Loucy (cell line): ENCODE data around the gene WDR33.

Experiments
- H2AFZ ChIP-seq: fragments of 200-600 bp; sonication (generic); 2 replicates; pipeline ENCODE4 v1.6.0; 2016; ENCODE audit warnings: antibody characterized with exemption, mild to moderate bottlenecking, low read length, moderate library complexity
- H3F3A ChIP-seq: fragments of 200-600 bp; 2 replicates; pipeline ENCODE4 v1.6.0; 2016; ENCODE audit warnings: antibody characterized with exemption, low read depth, mild to moderate bottlenecking
- H3K27me3 ChIP-seq: fragments of 200-600 bp; sonication (generic); 2 replicates; pipeline ENCODE4 v1.6.1; 2014; ENCODE audit warnings: low read length, mild to moderate bottlenecking; ENCODE audit not compliant: insufficient read depth, poor library complexity, severe bottlenecking
- H3K36me3 ChIP-seq: fragments of 200-600 bp; sonication (generic); 2 replicates; pipeline ENCODE4 v1.6.1; 2016; ENCODE audit warnings: low read length; ENCODE audit not compliant: insufficient read depth
- H3K4me1 ChIP-seq: fragments of 200-600 bp; sonication (generic); 2 replicates; pipeline ENCODE4 v1.5.1; 2014; ENCODE audit warnings: low read length, mild to moderate bottlenecking; ENCODE audit not compliant: insufficient read depth, poor library complexity, severe bottlenecking
- H3K4me2 ChIP-seq: fragments of 200-600 bp; sonication (generic); 2 replicates; pipeline ENCODE4 v1.6.0; 2014; ENCODE audit warnings: antibody characterized with exemption, low read length, low read depth, mild to moderate bottlenecking; ENCODE audit not compliant: poor library complexity, severe bottlenecking
- H3K4me3 ChIP-seq: fragments of 200-600 bp; sonication (generic); 2 replicates; pipeline ENCODE4 v1.5.1; 2014; ENCODE audit warnings: low read length, mild to moderate bottlenecking, mixed read lengths; ENCODE audit not compliant: poor library complexity, severe bottlenecking
- H3K79me2 ChIP-seq: fragments of 200-600 bp; sonication (generic); 2 replicates; pipeline ENCODE4 v1.6.1; 2014; ENCODE audit warnings: low read length; ENCODE audit not compliant: insufficient read depth
- H3K9ac ChIP-seq: fragments of 200-600 bp; sonication (generic); 2 replicates; pipeline ENCODE4 v1.6.0; 2014; ENCODE audit warnings: mild to moderate bottlenecking, low read depth, low read length, moderate library complexity; ENCODE audit not compliant: poor library complexity, severe bottlenecking
- H3K9me2 ChIP-seq: fragments of 200-600 bp; sonication (generic); replicated peaks from 2 replicates; pipeline ENCODE4 v1.6.1; 2016; ENCODE audit warnings: low read depth, low read length, mixed read lengths
- H3K9me3 ChIP-seq: fragments of 200-600 bp; sonication (generic); 2 replicates; pipeline ENCODE4 v1.6.1; 2014; ENCODE audit warnings: mild to moderate bottlenecking, antibody characterized with exemption, low read length, low read depth; ENCODE audit not compliant: insufficient read depth
- H4K20me1 ChIP-seq: fragments of 200-600 bp; sonication (generic); 2 replicates; pipeline ENCODE4 v1.6.0; 2014; ENCODE audit warnings: antibody characterized with exemption, low read length, mild to moderate bottlenecking; ENCODE audit not compliant: insufficient read depth, poor library complexity, severe bottlenecking
- CTCF ChIP-seq: fragments of 200-600 bp; sonication (generic); conservative IDR thresholded peaks from 2 replicates; pipeline ENCODE4 v1.5.1; 2014; ENCODE audit warnings: mild to moderate bottlenecking, antibody characterized with exemption, low read length
- EZH2phosphoT487 ChIP-seq: fragments of 200-600 bp; IDR thresholded peaks from 2 replicates; pipeline ENCODE4 v1.6.1; 2018; ENCODE audit warnings: antibody characterized with exemption, mild to moderate bottlenecking, moderate library complexity, borderline replicate concordance

WDR33 gene

GRCh38 chr2:127683757-127684156, 127.2 kb downstream of the WDR33 start:
- Histone ChIP-seq H3K9ac (no peak overlapping the region), H3K36me3 (no peaks in the 10 kb centered on the region), H2AFZ (no peak overlapping the region), H3K4me3 (no peak overlapping the region), H3F3A (no peaks in the 10 kb centered on the region), H3K79me2 (no peaks in the 10 kb centered on the region), H4K20me1 (no peaks in the 10 kb centered on the region), H3K27me3 (no peaks in the 10 kb centered on the region), H3K9me2 (no peaks in the 10 kb centered on the region), H3K9me3 (peaks cover 2% of the 10 kb centered on the region; the same call in 1 of the 2 replicates), H3K4me2 (no peak overlapping the region), H3K4me1 (no peaks in the 10 kb centered on the region)
- TF ChIP-seq CTCF = no peak
- no peak for TF ChIP-seq EZH2phosphoT487

GRCh38 chr2:127683056-127683455, 127.9 kb downstream of the WDR33 start:
- Histone ChIP-seq H3K4me1 (no peaks in the 10 kb centered on the region), H3F3A (no peaks in the 10 kb centered on the region), H4K20me1 (no peaks in the 10 kb centered on the region), H3K9ac (no peak overlapping the region), H3K36me3 (no peaks in the 10 kb centered on the region), H3K79me2 (no peaks in the 10 kb centered on the region), H3K27me3 (no peaks in the 10 kb centered on the region), H2AFZ (no peak overlapping the region), H3K4me2 (no peak overlapping the region), H3K9me3 (no peaks in the 10 kb centered on the region), H3K9me2 (no peaks in the 10 kb centered on the region), H3K4me3 (no peak overlapping the region)
- TF ChIP-seq EZH2phosphoT487 = no peak
- no peak for TF ChIP-seq CTCF

DNA sequence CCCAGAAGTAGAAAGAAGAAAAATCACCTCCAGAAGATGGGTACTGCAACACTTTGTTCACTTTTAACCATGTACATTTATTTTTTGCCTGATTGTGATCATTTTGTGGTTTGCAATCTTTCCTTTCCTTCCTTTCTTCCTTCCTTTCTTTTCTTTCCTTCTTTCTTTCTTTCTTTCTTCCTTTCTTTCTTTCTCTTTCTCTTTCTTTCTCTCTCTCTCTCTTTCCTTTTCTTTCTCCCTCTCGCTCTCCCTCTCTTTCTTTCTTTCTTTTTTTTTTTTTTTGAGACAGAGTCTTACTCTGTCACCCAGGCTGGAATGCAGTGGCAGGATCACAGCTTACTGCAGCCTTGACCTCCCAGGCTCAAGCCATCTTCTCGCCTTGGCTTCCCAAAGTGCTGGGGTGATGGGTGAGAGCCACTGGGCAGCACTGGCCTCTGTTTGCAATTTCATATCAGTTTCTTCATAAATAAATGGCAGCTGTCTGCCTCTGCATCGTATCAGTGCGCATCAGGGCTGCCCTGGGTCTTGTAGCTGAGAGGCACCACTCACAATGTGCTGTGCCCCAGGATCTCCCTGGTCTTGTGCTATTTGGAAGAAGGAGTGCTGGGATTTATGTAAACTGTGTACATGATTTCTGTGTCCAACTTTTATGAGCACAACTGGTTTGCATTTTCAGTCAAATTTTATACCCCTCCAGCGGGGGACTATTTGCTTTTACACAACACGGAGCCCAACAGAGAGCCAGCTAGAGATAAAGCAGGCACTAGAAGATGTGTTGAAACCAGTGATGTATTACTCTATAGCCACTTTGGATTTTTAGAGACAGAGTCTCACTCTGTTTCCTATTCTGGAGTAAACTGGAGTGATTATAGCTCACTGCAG, 128.8 kb downstream of the WDR33 start:
- TF ChIP-seq CTCF = no peak
- TF ChIP-seq EZH2phosphoT487 = no peak
- no peaks in the 10 kb centered on the region for H3F3A ChIP-seq
- H3K4me1 ChIP-seq = no peaks in the 10 kb centered on the region
- H3K27me3 ChIP-seq = no peaks in the 10 kb centered on the region
- no peaks in the 10 kb centered on the region for H3K9me2 ChIP-seq
- no peaks in the 10 kb centered on the region for H3K79me2 ChIP-seq
- no peak overlapping the region for H2AFZ ChIP-seq
- H3K4me3 ChIP-seq = no peak overlapping the region
- H4K20me1 ChIP-seq = no peaks in the 10 kb centered on the region
- no peaks in the 10 kb centered on the region for H3K9me3 ChIP-seq
- no peak overlapping the region for H3K9ac ChIP-seq
- H3K36me3 ChIP-seq = no peaks in the 10 kb centered on the region
- no peak overlapping the region for H3K4me2 ChIP-seq
